ENCODE results near the gene PCBP2.

Gene PCBP2

DNA sequence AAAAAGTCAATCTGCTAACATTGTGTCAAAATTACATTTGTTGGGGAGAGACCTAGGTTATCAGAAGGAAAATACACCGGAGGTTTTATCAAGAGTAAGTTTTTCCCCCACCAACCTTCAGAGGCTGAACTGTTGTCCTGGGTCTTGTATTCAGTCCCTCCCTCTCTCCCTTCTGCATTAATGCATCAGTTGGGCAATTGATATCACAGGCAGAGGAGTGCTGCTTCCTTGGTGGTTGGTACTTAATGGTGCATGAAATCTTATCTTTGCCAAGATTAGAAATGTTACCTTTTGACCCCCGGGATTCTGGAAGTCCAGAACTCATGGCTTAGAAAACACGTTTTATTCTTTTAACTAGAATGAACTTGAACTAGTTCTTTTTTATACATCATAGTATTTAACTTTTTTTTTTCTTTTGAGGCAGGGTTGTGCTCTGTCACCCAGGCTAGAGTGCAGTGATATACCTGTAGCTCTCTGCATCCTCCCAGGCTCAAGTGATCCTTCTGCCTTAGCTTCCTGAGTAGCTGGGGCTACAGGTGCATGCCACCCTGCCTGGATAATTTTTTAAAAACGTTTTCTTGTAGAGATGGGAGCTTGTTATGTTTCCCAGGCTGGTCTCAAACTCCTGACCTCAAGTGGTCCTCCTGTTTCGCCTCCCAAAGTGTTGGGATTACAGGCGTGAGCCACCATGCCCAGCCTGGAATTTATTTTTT lies 4.9 kb downstream of the PCBP2 start:
- DNase-seq (ENCODE audit: low spot score) = no peak
- in situ Hi-C loops (cut with MboI; ENCODE audit: low pct_unique_long_range_greater_than_20kb, low sequenced_read_pairs, unreplicated experiment) = no loop called here
- TF ChIP-seq, protein P1, sequence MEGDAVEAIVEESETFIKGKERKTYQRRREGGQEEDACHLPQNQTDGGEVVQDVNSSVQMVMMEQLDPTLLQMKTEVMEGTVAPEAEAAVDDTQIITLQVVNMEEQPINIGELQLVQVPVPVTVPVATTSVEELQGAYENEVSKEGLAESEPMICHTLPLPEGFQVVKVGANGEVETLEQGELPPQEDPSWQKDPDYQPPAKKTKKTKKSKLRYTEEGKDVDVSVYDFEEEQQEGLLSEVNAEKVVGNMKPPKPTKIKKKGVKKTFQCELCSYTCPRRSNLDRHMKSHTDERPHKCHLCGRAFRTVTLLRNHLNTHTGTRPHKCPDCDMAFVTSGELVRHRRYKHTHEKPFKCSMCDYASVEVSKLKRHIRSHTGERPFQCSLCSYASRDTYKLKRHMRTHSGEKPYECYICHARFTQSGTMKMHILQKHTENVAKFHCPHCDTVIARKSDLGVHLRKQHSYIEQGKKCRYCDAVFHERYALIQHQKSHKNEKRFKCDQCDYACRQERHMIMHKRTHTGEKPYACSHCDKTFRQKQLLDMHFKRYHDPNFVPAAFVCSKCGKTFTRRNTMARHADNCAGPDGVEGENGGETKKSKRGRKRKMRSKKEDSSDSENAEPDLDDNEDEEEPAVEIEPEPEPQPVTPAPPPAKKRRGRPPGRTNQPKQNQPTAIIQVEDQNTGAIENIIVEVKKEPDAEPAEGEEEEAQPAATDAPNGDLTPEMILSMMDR (IDR thresholded peaks at IDR 0.05; ENCODE audit: extremely low read depth, insufficient read depth, missing control alignments) = no peak

DNA sequence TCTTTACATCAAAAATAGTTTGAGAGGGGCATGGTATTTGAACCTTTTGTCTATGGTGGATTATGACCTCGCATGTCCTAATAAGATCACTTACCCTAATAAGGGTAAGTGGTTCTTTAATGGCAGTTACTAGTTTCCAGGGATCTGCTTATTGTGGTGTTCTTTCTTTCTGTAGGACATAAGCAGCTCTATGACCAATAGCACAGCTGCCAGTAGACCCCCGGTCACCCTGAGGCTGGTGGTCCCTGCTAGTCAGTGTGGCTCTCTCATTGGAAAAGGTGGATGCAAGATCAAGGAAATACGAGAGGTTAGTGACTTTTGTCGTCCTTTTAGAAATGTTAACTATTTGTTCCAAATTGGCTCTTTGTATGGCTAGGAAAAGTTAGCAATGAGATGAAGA lies 7.2 kb downstream of the PCBP2 start:
- TF ChIP-seq, protein P1 (IDR thresholded peaks at IDR 0.05; ENCODE audit: extremely low read depth, insufficient read depth, missing control alignments) = no peak
- in situ Hi-C loops (cut with MboI; ENCODE audit: low pct_unique_long_range_greater_than_20kb, low sequenced_read_pairs, unreplicated experiment) = no loop called here
- DNase-seq (ENCODE audit: low spot score) = no peak

DNA sequence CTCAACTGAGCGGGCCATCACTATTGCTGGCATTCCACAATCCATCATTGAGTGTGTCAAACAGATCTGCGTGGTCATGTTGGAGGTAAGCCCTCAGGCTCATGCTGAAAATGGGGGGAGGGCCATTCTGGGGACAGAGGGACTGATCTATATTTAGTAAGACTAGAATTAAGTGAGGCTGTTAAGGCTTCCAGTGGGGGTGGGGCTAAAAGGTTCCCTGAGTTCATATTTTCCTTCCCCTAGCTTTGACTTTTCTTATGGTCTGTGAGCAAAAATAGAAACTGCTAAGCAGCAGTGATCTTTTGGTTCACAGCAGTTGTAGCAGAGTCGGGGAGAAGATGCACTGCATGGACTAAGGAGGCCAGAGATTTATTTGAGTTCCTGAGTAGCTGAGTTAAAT lies 9.2 kb downstream of the PCBP2 start:
- in situ Hi-C loops (cut with MboI; ENCODE audit: low pct_unique_long_range_greater_than_20kb, low sequenced_read_pairs, unreplicated experiment) = no loop called here

DNA sequence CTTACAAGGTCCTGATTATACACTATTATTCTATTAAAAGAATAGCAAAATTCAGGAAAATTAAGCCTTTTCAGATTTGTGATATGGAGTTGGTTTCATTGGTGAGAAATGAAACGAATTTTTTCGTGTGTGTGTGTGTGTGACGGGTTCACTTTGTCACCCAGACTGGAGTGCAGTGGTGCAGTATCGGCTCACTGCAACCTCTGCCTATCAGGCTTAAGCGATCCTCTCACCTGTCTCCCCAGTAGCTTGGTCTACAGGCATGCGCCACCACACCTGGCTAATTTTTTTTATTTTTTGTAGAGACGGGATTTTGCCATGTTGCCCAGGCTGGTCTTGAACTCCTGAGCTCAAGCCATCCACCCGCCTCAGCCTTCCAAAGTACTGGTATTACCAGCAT lies 9.7 kb downstream of the PCBP2 start:
- in situ Hi-C loops (cut with MboI; ENCODE audit: low pct_unique_long_range_greater_than_20kb, low sequenced_read_pairs, unreplicated experiment) = no loop called here
- DNase-seq (ENCODE audit: low spot score) = no peak
- TF ChIP-seq, protein P1 (IDR thresholded peaks at IDR 0.05; ENCODE audit: extremely low read depth, insufficient read depth, missing control alignments) = no peak

More for the DNA sequence above, 9.2 kb downstream of the PCBP2 start:
- TF ChIP-seq, protein P1 (IDR thresholded peaks at IDR 0.05; ENCODE audit: extremely low read depth, insufficient read depth, missing control alignments) = no peak
- no peak for DNase-seq (ENCODE audit: low spot score)

DNA sequence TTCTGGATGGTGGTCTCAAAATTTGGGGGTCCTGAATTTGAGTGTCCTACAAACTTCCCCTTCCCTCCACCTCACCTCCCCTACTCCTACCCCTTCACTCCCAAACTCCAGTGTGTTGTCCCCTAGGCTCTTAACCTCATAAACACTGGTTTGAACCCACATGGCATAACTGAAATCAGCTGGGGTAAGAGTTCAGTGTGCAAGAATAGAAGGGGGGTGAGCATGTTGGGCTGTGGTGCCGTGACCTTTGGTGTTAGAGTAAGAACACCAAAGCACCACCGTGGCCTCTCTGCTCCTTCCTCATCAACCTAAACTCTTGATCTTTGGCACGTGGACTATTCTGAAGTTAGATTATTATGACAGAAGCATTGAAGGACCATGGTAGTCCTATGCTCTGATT lies 11.0 kb downstream of the PCBP2 start:
- in situ Hi-C loops (cut with MboI; ENCODE audit: low pct_unique_long_range_greater_than_20kb, low sequenced_read_pairs, unreplicated experiment) = no loop called here
- TF ChIP-seq, protein P1 (IDR thresholded peaks at IDR 0.05; ENCODE audit: extremely low read depth, insufficient read depth, missing control alignments) = no peak
- no peak for DNase-seq (ENCODE audit: low spot score)

DNA sequence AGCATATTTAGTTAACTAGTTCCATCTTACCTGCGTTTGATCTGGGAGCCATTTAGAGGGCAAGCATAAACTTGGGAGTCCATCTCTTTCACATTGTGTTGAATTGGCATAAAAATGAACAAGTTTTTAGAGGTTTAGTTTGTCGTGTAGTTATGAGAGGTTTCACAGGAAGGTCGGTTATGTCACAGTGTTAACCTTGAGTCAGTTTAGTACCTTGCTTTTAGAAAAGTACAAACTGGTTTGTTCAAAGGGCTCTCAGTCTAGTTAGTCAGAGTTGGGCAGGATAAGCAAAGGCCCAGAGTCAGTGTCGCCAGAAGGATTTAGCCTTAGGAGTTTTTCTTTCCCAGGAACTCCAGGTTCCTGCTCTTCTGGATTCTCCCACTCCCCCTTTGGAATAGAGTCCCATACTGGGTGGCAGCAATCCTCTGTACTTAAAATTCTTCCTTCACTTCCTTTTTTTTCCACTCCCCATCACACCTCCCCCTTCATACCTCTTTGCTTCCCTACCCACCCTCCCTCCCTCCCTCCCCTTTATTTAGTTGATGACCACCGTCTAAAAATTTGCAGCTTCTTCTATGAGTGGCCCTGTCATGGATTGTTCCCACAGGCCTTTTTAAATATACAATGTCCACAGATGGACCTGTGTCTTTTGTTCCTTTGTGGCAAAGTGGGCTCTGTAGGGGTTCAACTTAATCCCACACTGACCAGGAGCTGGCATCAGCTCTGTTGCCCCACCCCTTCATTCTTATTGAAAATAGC lies 12.1 kb downstream of the PCBP2 start:
- in situ Hi-C loops (cut with MboI; ENCODE audit: low pct_unique_long_range_greater_than_20kb, low sequenced_read_pairs, unreplicated experiment) = no loop called here
- TF ChIP-seq, protein P1 (IDR thresholded peaks at IDR 0.05; ENCODE audit: extremely low read depth, insufficient read depth, missing control alignments) = no peak
- DNase-seq (ENCODE audit: low spot score) = no peak
